ENCODE results near the gene CFL1.

Gene CFL1

DNA sequence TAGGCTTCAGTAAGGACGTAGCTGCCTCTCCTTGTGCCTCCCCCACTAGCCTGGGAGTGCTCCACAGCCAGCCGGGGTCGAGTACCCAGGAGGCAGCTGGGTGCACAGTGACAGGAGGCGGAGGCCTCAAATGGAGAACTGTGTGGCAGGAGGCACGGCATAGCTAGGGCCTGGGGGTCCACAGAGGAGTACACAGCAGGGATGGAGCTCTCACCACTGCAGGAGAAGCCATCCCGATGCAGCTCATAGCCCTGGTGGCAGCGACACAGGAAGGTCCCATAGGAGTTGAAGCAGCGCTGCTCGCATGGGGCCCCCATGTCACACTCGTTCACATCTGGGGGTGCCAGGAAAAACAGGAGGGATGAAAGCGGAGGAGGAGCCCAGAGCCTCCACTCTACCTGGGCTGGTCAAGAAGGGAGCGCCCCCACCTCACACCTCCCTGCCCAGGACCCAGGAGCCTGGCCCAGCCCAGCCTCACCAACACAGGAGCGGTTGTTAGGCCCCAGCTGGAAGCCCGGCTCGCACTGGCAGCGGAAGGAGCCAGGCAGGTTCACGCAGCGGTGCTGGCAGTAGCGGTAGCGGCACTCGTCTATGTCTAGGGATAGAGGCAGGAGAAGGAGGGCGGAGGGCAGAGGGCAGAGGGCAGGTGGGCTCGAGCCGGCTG lies 11.8 kb upstream of the CFL1 start:
- no peak for DNase-seq (ENCODE audit: low read depth in 2 of 2)

DNA sequence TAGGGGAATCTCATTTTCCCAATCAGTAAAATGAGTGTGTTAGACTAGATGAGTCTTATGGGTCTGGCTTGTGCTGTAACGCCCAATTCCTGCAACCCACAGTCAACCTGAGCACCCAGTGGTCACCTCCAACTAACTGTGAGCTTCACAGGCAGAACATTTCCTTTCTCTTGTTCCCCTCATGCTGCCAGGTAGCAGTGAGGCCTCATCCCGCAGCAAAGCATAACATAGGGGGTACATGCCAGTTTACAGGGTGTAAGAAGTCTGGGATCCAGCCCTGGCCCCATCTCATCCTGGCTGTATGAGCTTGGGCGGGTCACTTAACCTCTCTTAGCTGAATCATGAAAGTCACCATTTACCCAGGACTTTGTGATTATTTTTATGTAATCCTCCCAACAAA lies 10.9 kb upstream of the CFL1 start:
- no peak for DNase-seq (ENCODE audit: low read depth in 2 of 2)

DNA sequence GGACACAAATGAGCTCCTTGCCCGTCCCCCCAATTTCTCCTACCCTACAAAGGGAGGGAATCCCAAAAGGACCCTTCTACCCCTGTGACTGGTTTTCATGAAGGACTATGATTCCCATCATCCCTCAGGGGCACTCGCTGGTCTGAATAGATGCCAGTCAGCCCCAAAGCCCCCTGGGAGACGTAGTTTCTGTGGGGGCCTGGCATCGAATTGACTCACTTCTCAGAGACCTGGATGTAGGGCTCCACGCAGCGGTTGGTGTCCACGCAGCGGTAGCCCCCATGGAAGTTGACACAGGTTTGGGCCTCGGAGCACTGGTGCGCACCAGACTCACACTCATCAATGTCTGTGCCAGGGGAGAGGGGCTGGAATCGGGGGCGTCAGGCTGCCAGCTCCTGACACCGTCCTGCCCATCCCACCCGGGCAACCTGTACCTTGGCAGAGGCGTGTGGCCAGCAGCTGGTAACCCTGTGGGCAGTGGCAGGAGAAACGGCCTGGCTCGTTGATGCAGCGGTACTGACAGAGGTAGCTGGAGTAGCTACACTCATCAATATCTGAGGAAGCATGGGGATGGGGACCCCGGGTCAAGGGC lies 10.2 kb upstream of the CFL1 start:
- no peak for DNase-seq (ENCODE audit: low read depth in 2 of 2)

DNA sequence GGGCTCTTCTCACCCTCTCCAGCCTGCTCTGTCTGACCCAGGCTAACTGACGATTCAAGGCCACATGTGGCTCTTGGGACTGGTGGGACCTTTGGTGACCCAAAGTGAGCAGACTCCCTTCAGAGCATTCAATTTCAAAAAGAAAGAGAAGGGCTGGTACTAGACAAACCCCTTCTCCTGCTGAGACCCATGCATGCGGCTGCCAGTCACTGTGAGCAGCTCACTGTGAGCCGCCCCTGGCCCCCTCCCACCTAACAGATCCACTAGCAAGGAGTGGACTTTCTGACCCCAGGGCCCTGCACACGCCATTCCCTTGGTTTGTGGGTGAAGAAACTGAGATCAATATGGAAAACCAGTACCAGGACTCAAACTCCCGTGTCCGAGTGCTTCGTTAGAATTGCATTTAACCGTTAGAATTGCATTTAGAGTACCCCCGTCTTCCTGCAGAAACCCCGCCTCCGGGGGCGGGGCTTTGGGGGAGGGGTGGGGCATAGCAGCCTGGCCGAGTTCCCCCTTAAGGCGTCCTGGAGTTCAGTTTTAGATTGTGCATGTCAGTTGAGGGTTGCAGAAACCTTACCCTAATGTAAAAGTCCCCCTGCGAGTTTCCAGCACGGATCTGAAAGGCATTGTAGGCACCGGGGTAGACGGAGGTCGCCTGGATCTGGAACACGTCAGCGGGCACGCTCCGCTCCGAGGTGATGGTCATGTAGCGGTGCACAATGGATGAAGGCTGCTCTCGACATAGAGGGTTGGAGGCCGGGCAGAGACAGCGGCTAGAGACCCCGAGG lies 9.5 kb upstream of the CFL1 start:
- DNase-seq (ENCODE audit: low read depth in 2 of 2) = no peak

DNA sequence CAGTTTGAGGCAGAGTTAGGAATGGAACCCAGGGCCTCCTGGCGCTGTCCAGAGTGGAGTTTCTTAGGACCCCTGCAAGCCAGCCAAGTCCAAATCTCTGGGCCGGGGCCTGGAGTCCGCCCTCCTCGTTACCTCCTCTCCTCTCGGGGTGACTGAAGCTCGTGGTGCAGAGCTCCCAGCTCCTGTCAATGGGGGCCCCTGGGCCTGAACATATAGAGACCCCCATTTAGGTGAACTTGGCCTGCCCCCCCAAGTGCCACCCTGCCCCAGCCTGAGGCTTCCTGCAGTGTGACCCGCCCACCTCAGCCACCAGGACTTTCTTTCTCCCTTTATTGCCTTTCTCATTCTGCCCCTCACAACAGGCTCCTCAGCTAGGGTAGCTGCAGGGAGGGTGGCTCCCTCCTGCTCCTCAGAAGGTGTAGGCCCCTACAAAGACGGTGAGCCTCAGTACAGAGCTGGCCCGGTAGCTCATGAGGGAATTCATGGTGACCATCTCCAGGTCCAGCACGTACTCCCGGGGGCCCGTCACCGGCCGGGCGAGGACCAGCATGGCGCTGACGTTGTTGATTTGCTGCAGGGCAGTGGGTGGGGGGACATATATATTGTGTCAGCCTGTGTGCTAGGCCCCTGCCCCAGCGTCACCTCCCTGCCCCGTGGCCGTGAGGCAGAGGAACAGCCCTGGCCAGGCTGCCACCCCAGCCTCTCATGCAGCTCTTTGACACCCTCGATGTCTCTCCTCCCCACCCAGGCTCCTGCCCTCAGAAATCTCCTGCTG lies 8.7 kb upstream of the CFL1 start:
- no peak for DNase-seq (ENCODE audit: low read depth in 2 of 2)

DNA sequence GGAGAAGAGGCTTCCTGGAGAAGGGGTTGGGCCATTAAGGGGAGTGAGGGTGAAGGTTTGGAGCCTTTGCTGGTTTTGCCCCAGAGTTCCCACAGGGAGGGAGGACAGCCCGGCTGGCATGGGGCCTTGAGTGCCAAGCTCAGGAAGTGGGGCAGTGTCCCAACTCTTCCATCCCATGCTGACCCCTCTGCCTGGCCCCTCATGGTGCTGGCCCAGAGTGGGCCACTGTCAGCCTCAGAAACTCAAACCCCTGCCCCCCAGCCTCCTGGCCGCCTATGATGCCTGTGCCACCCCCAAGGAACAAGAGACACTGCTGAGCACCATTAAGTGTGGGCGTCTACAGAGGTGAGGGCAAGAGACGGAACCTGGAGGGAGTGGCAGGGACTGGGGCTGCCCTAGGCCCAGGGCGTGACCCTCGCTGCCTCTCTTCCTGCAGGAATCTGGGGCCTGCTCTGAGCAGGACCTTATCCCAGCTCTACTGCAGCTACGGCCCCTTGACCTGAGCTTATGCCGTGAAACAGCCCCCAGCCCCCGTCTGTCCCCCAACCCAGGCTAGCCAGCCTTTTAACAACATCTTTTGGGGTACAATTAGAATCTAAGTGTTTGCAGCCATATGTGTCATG lies 7.7 kb upstream of the CFL1 start:
- no peak for DNase-seq (ENCODE audit: low read depth in 2 of 2)

DNA sequence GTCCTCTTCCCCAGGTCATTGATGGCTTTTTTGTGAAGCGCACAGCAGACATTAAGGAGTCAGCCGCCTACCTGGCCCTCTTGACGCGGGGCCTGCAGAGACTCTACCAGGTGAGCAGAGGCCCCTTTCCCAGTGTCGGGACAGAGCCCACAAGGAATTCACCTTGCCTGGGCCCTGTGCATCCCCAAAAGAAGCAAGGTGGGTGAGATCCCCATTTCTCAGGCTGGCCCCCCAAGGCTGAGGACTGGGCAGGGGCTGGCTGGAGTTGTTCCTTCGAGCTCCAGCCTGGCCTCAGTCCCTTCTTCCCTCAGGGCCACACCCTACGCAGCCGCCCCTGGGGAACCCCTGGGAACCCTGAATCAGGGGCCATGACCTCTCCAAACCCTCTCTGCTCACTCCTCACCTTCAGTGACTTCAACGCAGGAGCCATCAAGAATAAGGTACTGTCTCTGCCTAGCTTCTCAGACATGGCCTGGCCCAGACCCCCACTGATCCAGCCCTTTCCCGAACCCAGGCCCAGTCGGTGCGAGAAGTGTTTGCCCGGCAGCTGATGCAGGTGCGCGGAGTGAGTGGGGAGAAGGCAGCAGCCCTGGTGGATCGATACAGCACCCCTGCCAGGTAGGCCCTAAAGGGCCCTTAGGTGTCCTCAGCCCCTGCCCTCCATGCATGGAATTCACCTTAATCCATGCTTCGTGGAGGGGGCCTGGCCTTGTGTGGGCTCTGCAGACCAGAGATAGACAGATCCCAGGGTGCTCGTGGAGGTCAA lies 6.9 kb upstream of the CFL1 start:
- no peak for DNase-seq (ENCODE audit: low read depth in 2 of 2)

DNA sequence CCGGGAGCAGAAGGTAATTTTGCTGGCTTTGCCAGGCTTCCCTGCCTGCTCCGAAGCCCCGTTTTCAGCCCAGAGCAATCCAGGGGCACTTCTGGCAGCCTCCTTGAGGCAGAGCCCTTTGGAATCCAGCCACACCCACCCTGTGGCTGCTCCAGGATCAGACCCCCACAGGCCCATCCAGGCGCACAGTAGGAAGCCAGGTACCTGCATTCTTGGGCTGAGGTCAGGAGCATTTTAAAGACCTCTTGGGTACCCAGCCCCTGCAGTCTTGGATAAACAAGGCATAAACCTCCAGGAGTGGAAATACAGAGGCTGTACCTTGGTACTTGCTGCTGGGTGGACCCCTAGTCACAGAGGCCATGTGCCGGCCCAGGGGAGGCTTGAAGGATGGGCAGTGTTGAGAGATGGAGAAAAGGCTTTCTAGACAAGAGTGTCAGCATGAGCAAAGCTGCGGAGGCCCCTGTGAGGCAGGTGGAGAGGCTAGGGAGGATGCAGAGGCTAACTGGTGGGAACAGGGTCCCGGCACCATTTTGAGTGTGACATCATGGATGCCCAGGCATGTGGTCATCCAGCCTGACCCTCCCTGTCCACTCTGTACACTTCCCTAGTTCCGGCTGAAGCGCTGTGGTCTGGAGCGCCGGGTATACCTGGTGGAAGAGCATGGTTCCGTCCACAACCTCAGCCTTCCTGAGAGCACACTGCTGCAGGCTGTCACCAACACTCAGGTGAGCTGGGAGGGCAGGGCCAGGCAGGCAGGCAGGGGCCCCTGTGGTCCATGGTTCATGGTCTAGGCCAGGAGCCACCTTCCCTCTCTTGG lies 6.1 kb upstream of the CFL1 start:
- DNase-seq (ENCODE audit: low read depth in 2 of 2) = no peak

DNA sequence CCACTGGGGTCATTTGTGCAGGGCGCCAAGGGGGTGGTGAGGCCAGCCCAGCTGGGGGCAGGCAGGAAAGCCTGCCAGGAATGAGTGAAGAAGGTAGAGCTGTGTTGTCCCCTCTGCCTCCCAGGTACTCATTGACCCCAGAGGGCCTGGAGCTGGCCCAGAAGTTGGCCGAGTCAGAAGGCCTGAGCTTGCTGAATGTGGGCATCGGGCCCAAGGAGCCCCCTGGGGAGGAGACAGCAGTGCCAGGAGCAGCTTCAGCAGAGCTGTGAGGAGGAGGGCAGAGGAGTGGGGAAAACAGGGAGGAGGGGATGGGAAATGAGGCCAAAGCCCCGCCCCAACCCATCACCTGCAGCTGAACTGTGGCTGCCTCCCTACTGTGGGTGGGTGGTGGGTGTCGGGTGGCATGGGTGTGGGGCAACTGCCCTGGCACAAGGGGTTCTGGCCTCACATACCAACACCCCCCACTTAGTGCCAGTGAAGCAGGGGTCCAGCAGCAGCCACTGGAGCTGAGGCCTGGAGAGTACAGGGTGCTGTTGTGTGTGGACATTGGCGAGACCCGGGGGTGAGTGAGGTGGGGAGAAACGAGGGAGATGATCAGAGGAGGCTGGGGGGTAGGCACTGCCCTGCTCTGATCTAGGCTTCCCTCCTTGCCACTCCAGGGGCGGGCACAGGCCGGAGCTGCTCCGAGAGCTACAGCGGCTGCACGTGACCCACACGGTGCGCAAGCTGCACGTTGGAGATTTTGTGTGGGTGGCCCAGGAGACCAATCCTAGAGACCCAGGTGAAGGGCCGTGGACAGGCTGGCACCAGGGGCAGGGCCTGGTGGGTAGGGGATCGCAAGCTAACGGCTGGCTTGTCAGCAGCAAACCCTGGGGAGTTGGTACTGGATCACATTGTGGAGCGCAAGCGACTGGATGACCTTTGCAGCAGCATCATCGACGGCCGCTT lies 5.2 kb upstream of the CFL1 start:
- no peak for DNase-seq (ENCODE audit: low read depth in 2 of 2)

DNA sequence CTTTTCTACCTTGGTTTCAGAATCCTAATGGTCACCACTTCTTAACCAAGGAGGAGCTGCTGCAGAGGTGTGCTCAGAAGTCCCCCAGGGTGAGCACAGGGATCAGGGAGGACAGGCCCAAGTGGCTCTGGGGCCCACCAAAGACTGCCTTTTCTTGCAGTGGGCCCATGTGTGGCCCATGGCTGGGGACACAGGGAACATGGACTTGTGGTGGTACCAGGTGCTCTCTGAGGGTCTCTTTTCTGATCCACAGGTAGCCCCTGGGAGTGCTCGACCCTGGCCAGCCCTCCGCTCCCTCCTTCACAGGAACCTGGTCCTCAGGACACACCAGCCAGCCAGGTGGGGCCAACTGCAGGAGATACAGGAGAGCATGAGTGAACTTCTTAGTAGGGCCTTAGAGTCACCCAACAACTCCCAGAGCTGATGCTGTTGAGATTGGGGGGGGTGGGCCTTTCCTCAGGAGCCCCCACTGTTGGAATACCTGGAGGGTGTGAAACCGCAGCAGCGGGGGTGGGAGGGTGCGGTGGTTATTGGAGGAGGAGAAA lies 4.3 kb upstream of the CFL1 start:
- no peak for DNase-seq (ENCODE audit: low read depth in 2 of 2)

DNA sequence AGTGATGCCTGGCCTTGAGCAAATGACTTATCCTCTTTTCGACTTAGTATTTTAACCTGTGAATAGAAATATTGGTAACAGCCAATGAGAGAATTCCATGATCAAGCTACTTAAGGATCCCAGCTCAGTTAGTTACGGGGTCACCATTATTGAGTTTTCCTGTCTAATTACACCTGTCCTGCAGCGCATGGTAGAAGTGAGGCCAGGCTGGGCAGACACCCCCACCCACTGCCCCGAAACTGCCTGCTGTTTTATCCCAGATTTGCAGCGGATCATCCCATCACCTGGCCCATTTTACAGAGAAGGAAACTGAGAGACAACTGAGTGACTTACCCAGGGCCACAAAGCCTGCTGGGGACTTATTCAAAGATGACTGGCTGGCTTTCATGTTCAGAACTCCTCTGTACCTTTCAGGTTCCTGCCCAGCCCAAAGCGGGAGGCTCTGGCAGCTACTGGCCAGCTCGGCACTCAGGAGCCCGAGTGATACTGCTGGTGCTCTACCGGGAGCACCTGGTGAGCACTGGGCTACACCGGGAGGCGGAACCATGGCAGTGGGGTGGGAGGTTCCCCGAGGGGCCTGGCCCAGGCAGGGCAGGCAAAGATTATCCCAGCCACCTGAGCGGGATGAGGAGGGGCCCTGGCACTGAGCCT lies 3.7 kb upstream of the CFL1 start:
- no peak for DNase-seq (ENCODE audit: low read depth in 2 of 2)

DNA sequence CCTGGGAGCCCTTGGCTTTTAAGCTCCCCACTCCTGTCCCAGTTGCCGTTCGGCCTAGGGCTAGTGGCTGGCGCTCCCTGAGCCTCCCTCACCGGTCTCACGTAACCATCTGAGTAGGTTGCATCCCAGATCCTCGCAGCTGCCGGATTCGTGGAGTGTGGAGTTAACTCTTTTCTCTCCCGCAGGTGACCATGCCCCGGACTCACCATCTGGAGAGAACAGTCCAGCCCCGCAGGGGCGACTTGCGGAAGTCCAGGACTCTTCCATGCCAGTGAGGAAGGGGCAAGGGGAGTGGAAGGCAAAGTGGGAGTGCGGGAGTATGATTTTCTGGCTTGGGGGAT lies 3.2 kb upstream of the CFL1 start:
- DNase-seq (ENCODE audit: low read depth in 2 of 2) = no peak

DNA sequence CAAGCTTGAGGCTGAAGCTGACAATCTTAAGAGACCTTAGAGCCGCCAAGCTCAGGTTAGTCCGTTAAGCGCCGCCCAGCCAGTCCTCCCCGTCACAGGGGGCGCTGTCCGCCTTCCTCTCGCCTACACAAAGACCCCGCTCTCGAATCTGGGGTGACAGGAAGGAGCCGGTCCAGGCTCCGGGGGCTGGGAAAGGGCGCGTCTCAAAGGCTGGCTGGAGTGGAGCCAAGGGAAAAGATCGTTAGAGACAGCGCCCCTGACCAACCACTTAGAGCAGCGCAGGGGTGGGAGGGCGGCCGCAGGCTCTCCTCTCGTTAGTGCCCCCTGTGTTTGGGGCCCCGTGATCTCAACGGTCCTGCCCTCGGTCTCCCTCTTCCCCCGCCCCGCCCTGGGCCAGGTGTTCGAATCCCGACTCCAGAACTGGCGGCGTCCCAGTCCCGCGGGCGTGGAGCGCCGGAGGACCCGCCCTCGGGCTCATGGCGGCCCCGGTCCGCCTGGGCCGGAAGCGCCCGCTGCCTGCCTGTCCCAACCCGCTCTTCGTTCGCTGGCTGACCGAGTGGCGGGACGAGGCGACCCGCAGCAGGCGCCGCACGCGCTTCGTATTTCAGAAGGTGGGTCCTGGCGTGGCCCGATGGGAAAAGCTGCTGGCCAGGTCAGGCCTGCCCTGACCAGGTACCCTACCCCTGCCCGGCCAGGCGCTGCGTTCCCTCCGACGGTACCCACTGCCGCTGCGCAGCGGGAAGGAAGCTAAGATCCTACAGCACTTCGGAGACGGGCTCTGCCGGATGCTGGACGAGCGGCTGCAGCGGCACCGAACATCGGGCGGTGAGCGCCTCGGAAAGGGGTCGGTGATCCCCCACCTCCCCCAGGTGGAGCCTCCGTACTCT lies 2.5 kb upstream of the CFL1 start, which contains the start of gene MUS81:
Gene MUS81, plus strand, starts transcription at position 156 of the 887 bp plus-strand sequence. Its CDS starts 321 bp downstream, at position 477.
- peak; percentile 94 to 95 for DNase-seq (ENCODE audit: low read depth in 2 of 2)

DNA sequence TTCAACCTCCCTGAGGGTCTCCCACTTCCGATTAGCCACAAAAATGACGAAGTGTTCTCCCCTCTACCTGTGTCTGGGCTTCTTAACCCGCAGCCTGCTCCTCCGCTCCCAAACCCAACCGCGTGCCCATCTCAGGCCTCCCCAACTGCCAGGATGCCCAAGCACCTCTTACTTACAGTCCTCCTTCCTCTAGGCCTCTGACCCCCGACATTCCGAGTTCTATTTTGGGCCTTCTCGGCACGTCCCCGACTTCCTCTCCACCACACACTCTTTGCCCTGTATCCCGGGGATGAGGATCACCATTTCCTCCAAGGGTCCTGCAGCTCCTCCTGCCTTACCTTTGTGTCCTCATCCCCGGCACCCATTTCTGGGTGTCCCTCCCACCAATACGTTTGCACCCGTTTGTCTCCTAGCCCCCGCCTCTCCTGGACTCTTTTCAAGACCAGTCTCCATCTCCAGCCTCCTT lies 1.9 kb upstream of the CFL1 start:
- DNase-seq (ENCODE audit: low read depth in 2 of 2) = peak in 1 of 2 donors; percentile 41

DNA sequence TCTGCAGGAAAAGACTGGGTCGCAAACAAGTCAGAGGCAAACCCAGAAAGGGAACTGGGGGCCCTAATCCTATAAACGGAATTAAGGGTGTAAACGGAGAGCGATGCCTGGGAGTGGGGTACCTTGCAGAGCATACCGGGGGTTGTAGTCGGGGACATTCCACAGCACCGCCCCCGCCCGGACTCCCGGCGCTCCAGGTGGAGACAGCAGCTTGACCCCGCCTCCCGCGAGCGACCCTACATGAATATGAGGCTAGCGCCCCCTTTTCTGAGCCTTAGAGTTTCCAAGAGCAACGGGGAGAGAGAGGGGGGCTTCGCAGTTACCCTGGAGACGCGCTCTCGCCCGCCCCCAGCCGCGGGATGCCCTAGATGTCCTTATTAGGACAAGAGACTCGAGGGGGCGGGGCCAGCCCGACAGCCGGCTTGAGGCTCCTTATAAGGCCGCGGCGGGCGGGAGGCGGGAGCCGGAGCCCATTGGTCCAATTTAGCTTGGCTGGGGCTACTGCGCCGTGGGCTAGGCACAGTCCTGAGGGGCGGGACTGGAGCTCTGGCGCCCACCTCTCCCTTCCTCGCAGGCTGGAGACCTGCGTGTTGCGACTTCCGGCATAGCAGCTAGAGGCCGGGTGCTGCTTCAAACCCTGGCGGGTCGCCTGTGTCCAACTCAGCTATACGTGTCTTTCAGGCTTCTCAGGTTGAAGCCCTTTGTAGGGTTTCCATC lies 1.3 kb upstream of the CFL1 start:
- peak; percentile 97 to 99 for DNase-seq (ENCODE audit: low read depth in 2 of 2)

DNA sequence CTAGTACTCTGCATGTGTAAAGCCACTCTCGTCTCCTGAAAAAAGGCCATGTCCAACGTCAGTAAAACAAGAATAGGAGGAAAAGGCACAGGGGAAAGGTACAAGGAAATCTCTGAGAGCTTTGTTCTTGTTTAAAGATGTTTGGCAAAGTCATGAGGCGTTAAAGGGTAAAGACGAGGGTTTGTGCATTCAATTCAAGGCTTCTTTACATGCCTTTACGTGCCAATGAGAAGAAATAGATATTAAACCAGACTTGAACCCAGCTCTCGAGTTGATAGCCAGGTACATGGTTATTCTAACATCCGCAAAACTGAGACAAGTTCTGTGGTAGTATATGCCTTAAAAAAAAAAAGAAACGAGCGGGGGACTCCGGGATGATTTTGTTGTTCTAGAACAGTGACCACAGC lies 704 bp upstream of the CFL1 start:
- DNase-seq (ENCODE audit: low read depth in 2 of 2) = no peak

DNA sequence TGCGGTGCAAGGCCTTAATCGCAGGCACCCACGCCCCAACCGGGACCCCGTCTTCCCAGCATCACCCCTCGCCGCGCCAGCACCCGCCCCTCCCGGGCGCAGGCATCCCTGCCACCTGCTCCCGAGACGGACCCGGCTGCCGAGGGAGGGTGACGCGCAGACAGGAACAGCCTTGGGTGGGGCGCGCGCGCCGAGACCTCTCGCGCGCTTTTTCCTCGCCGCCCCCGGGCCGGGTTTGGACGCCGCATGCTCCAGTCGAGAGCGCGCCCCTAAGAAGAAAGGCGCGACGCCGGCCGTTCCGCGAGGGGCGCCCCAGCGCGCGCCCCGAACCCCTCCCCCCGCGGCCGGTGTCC lies 504 bp downstream of the CFL1 start:
- peak in 1 of 2 donors; percentile 54 for DNase-seq (ENCODE audit: low read depth in 2 of 2)
